HepG2 (cell line): ENCODE data around the gene ZNF148. TPM values are rescaled to one million over a fixed set of nuclear protein-coding genes. Genes with fewer than 3 reads are reported as not detected.
A peak's percentile ranks its signal among the peaks of the same experiment; 100 is the strongest.

Source experiments
- ERF ChIP-seq: IDR thresholded peaks from 2 replicates; pipeline ENCODE4 v1.6.1; 2018; ENCODE audit warnings: missing biosample characterization, missing genetic modification reagents
- GATAD1 ChIP-seq: IDR thresholded peaks from 2 replicates; pipeline ENCODE4 v1.6.1; 2016; ENCODE audit warnings: missing genetic modification reagents, missing compliant biosample characterization
- HNRNPLL ChIP-seq: fragments of 200-400 bp; formaldehyde crosslinking; IDR thresholded peaks from 2 replicates; pipeline ENCODE4 v1.6.1; 2017; ENCODE audit warnings: mild to moderate bottlenecking, low read depth, low read length; ENCODE audit not compliant: poor library complexity, severe bottlenecking
- KAT7 ChIP-seq: IDR thresholded peaks from 2 replicates; pipeline ENCODE4 v1.6.1; 2018; ENCODE audit warnings: borderline replicate concordance, missing compliant biosample characterization
- NAIF1 ChIP-seq: sonication (generic); formaldehyde crosslinking; IDR thresholded peaks from 2 replicates; pipeline ENCODE4 v1.5.0; 2020; ENCODE audit warnings: mild to moderate bottlenecking, missing genetic modification reagents, borderline replicate concordance
- PHF8 ChIP-seq: sonication (generic); formaldehyde crosslinking; IDR thresholded peaks from 2 replicates; pipeline ENCODE4 v1.5.0; 2020; ENCODE audit warnings: missing genetic modification reagents
- POGZ ChIP-seq: sonication (generic); formaldehyde crosslinking; IDR thresholded peaks from 2 replicates; pipeline ENCODE4 v1.4.0; 2020; ENCODE audit warnings: mild to moderate bottlenecking, missing genetic modification reagents
- POLR2A ChIP-seq, 2 experiments: IDR thresholded peaks; 2 replicates each; pipeline ENCODE4 v1.6.1; 2011; ENCODE audit warnings: low read depth in 2 of 2, low read length in 2 of 2, mild to moderate bottlenecking in 1 of 2, moderate library complexity in 1 of 2; ENCODE audit not compliant: insufficient read depth in 1 of 2
- PRDM4 ChIP-seq: sonication (generic); formaldehyde crosslinking; IDR thresholded peaks from 2 replicates; pipeline ENCODE4 v1.9.0; 2021; ENCODE audit warnings: missing genetic modification reagents, borderline replicate concordance
- RBFOX2 ChIP-seq: fragments of 200-400 bp; formaldehyde crosslinking; IDR thresholded peaks from 2 replicates; pipeline ENCODE4 v1.6.1; 2017; ENCODE audit warnings: low read depth, mild to moderate bottlenecking, low read length
- RXRA ChIP-seq: sonication (generic); formaldehyde crosslinking; IDR thresholded peaks from 2 replicates; pipeline ENCODE4 v1.5.1; 2020; ENCODE audit warnings: missing genetic modification reagents
- SMARCC2 ChIP-seq: fragments of 450-650 bp; IDR thresholded peaks from 2 replicates; pipeline ENCODE4 v1.6.1; 2017; ENCODE audit warnings: antibody characterized with exemption, mild to moderate bottlenecking
- TAF1 ChIP-seq: sonication (generic); formaldehyde crosslinking; IDR thresholded peaks from 2 replicates; pipeline ENCODE4 v1.4.0; 2020; ENCODE audit warnings: missing genetic modification reagents
- TFE3 ChIP-seq: IDR thresholded peaks from 2 replicates; pipeline ENCODE4 v1.6.1; 2016
- TOPORS ChIP-seq: sonication (generic); formaldehyde crosslinking; IDR thresholded peaks from 2 replicates; pipeline ENCODE4 v1.8.0; 2023; ENCODE audit warnings: mild to moderate bottlenecking, missing genetic modification reagents
- ZNF263 ChIP-seq: sonication (generic); formaldehyde crosslinking; IDR thresholded peaks from 2 replicates; pipeline ENCODE4 v1.4.0; 2020; ENCODE audit warnings: missing genetic modification reagents
- ZNF280D ChIP-seq: sonication (generic); formaldehyde crosslinking; IDR thresholded peaks from 2 replicates; pipeline ENCODE4 v1.5.1; 2020; ENCODE audit warnings: mild to moderate bottlenecking, missing genetic modification reagents
- ZNF501 ChIP-seq: sonication (generic); formaldehyde crosslinking; IDR thresholded peaks from 2 replicates; pipeline ENCODE4 v1.5.1; 2020; ENCODE audit warnings: mild to moderate bottlenecking, moderate library complexity, missing genetic modification reagents
- ZNF547 ChIP-seq: sonication (generic); formaldehyde crosslinking; IDR thresholded peaks from 2 replicates; pipeline ENCODE4 v1.5.1; 2020; ENCODE audit warnings: mild to moderate bottlenecking, missing genetic modification reagents
- ZNF563 ChIP-seq: sonication (generic); formaldehyde crosslinking; IDR thresholded peaks from 2 replicates; pipeline ENCODE4 v1.8.0; 2022; ENCODE audit warnings: mild to moderate bottlenecking, moderate library complexity, missing genetic modification reagents
- ZNF577 ChIP-seq: sonication (generic); formaldehyde crosslinking; IDR thresholded peaks from 2 replicates; pipeline ENCODE4 v1.4.0; 2020; ENCODE audit warnings: mild to moderate bottlenecking, low read depth, missing genetic modification reagents, borderline replicate concordance
- ZNF644 ChIP-seq: IDR thresholded peaks from 2 replicates; pipeline ENCODE4 v1.6.1; 2016; ENCODE audit warnings: low read depth
- ZNF770 ChIP-seq: sonication (generic); formaldehyde crosslinking; IDR thresholded peaks from 2 replicates; pipeline ENCODE4 v1.5.0; 2020; ENCODE audit warnings: mild to moderate bottlenecking, missing genetic modification reagents
- polyA plus RNA-seq, 8 experiments: library from polyadenylated mRNA; depleted of rRNA in 3 of 8; stranded (reverse) in 7 of 8; unstranded in 1 of 8; fragments of >200 nt; fragmentation: Illumina TruSeq in 4 of 8; extraction: Trizol in 4 of 8; gene quantifications; 2 replicates each; pipeline versions ENCODE4 v1.2.1 to v1.2.3, GENCODE V29; 2011 to 2016; ENCODE audit warnings: low read depth in 4 of 8, missing spikeins in 1 of 8, mixed read lengths in 1 of 8; ENCODE audit not compliant: insufficient read depth in 1 of 8
- total RNA-seq, 5 experiments: library from RNA; depleted of rRNA; stranded (reverse); fragments of >200 nt; fragmentation: Illumina TruSeq; extraction: Trizol; gene quantifications; 2 replicates each; pipeline ENCODE4 v1.2.3, GENCODE V29; 2016; ENCODE audit warnings: low read depth in 1 of 5

Gene ZNF148
- total and polyA plus RNA-seq, 2 of the 13 experiments (the other 11 are each of a cell fraction or from before 2014, with no cell fraction given): 10.6 to 36.1 TPM

GRCh38 chr3:125357032-125357658, 18.0 kb downstream of the ZNF148 start (continued):
- TF ChIP-seq TOPORS (peak; percentile 59; the same call in 1 of the 2 replicates), ERF (CRISPR knock-in tag) (peak; percentile 61), ZNF263 (peak; percentile 90), ZNF501 (CRISPR knock-in tag) (peak; percentile 66), PHF8 (CRISPR knock-in tag) (peak; percentile 83), KAT7 (CRISPR knock-in tag) (peak; percentile 78; the same call in 1 of the 2 replicates), ZNF280D (peak; percentile 76), ZNF644 (CRISPR knock-in tag) (no peak), SMARCC2 (no peak), HNRNPLL (peak; percentile 90), NAIF1 (CRISPR knock-in tag) (peak; percentile 51; the same call in 1 of the 2 replicates), RXRA (CRISPR knock-in tag) (peak; percentile 54; the same call in 1 of the 2 replicates), POLR2A (IDR thresholded peaks at IDR 0.05; ENCODE audit: insufficient read depth in 1 of 2, low read depth in 2 of 2, low read length in 2 of 2) (peak; percentile 60 to 86), GATAD1 (CRISPR knock-in tag) (peak; percentile 66; the same call in 1 of the 2 replicates), TAF1 (peak; percentile 61), PRDM4 (no peak), ZNF577 (CRISPR knock-in tag) (no peak), ZNF547 (CRISPR knock-in tag) (peak; percentile 75), RBFOX2 (peak; percentile 85), ZNF770 (CRISPR knock-in tag) (peak; percentile 42), ZNF563 (CRISPR knock-in tag) (0 out of 2 replicates have a peak, but pooled peaks have one; percentile 33), TFE3 (CRISPR knock-in tag) (no peak), POGZ (peak; percentile 78)
